Measurements from ENCODE around the gene ADCY1. TPM values are rescaled to one million over a fixed set of nuclear protein-coding genes. Genes with fewer than 3 reads are reported as not detected.

ADCY1 gene
- total RNA-seq, 4 donors from 2014 or later, result under 0.01 to 4.3 (median 4.1) TPM; not detected in 1

DNA sequence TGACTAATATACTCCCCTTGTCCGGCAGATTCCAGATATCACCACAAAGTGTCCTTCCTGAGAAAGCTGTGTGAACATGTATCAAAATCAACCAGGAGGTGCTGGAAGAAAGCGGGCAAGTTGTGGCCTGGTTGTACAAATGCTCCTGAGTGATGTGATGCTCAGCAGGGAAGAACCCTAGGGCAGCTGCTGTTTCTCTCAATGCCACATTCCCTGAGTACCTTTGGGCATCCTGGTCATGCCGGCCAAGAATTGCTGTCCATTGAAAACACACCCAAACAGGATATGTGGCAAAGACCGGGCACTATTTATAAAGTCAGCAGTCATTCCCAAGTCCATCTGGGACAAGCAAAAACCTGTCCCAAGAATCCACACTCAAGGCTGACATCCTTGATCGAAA lies 7.8 kb upstream of the ADCY1 start:
- no peak overlapping the region for H3K27ac ChIP-seq
- TF ChIP-seq POLR2A (IDR thresholded peaks at IDR 0.05), result no peak
- TF ChIP-seq, protein P1, sequence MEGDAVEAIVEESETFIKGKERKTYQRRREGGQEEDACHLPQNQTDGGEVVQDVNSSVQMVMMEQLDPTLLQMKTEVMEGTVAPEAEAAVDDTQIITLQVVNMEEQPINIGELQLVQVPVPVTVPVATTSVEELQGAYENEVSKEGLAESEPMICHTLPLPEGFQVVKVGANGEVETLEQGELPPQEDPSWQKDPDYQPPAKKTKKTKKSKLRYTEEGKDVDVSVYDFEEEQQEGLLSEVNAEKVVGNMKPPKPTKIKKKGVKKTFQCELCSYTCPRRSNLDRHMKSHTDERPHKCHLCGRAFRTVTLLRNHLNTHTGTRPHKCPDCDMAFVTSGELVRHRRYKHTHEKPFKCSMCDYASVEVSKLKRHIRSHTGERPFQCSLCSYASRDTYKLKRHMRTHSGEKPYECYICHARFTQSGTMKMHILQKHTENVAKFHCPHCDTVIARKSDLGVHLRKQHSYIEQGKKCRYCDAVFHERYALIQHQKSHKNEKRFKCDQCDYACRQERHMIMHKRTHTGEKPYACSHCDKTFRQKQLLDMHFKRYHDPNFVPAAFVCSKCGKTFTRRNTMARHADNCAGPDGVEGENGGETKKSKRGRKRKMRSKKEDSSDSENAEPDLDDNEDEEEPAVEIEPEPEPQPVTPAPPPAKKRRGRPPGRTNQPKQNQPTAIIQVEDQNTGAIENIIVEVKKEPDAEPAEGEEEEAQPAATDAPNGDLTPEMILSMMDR (IDR thresholded peaks at IDR 0.05), result no peak
- no peaks in the 10 kb centered on the region for H3K27me3 ChIP-seq
- intact Hi-C loops (cut with DNase I; ENCODE audit: low total_unique reads), result no loop called here
- H3K4me3 ChIP-seq, result no peak overlapping the region
- no peak for DNase-seq
- no peaks in the 10 kb centered on the region for H3K9me3 ChIP-seq
- H3K4me1 ChIP-seq, result peaks cover 0 to 4% of the 10 kb centered on the region in 2 donors
- no peaks in the 10 kb centered on the region for H3K36me3 ChIP-seq

DNA sequence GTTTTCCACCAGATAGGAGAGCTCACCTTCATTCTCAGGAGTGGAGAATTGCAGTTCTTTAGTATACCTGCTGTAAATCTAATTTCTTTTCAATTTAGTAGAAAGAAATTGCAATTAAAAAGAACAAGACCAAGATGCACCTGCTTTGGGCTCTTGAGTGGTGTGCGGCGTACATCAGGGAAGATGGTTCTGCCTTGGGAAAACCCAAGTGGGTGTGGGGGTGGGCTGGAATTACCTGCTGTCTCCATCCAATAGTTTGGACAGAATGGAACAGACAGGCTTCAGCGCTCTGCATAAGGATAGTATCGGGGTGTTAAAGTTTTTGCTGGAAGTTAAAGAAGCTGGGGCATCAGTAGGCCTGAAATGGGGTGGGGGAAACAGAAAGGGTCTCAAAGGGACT lies 7.2 kb upstream of the ADCY1 start:
- Histone ChIP-seq H3K4me3 (no peak overlapping the region), H3K4me1 (peaks cover 0 to 4% of the 10 kb centered on the region in 2 donors), H3K36me3 (no peaks in the 10 kb centered on the region), H3K27ac (no peak overlapping the region), H3K9me3 (no peaks in the 10 kb centered on the region), H3K27me3 (no peaks in the 10 kb centered on the region)
- intact Hi-C loops (cut with DNase I; ENCODE audit: low total_unique reads), result no loop called here
- no peak for TF ChIP-seq POLR2A (IDR thresholded peaks at IDR 0.05)
- TF ChIP-seq, protein P1 (IDR thresholded peaks at IDR 0.05), result no peak
- DNase-seq, result no peak

DNA sequence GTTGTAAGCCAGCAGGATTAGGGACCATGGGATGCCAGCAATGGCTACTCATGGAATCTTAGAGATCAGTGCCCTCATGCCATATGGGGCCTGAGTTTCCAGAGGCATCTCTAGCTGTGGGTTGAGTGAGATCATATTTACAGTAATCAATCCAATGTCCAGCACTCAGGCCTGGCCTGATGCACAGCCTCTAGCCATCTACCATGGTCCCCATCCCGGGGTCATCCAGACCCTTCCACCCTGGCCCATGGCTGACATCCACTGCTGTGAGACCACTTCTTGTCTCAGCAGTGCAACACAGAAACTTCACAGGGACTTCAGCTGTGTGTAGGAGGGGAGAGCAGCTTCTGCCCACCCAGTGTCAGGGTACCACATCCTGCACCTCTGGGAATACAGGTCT lies 6.5 kb upstream of the ADCY1 start:
- no peak for DNase-seq
- TF ChIP-seq, protein P1 (IDR thresholded peaks at IDR 0.05), result no peak
- TF ChIP-seq POLR2A (IDR thresholded peaks at IDR 0.05), result no peak
- Histone ChIP-seq H3K9me3 (no peaks in the 10 kb centered on the region), H3K36me3 (no peaks in the 10 kb centered on the region), H3K27me3 (no peaks in the 10 kb centered on the region), H3K4me1 (peaks cover 0 to 4% of the 10 kb centered on the region in 2 donors), H3K4me3 (no peak overlapping the region), H3K27ac (no peak overlapping the region)
- intact Hi-C loops (cut with DNase I; ENCODE audit: low total_unique reads), result no loop called here

DNA sequence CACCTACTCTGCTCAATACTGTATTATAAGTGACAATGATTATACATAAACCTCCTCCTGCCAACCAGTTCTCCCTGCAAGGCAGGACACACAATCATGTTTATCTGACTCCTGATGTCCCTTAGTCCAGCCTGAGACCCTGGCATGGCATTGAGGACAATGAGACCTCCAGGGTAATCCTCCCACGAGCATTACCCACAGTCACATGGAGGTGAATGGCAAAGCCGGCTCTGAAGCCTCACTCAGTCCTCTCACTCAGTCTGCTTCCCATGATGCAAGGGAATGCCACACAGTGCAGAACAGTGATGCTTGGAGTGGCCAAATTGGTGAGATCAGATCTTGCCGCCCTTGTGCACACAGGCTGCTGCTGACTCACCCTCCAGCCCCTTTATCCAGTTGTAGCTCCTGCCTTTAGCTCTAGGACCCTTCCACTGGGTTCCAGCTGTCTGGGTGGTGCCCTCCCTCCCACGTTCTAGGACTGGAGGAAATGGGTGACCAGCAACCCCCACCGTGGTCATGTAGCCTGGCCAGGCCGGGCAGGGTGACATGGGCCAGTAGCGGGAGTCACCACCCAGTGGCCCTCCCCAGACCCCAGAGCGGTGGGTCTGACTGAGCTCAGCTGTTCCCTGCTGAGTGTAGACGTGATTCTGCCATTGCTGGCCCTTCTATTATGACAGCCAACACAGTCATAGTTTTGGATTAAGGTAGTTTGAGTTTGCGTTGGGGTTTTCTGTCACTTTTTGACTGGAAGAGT lies 5.5 kb upstream of the ADCY1 start:
- intact Hi-C loops (cut with DNase I; ENCODE audit: low total_unique reads), result no loop called here
- Histone ChIP-seq H3K27me3 (no peaks in the 10 kb centered on the region), H3K4me1 (peaks cover 0 to 4% of the 10 kb centered on the region in 2 donors), H3K36me3 (no peaks in the 10 kb centered on the region), H3K27ac (no peak overlapping the region), H3K4me3 (no peak overlapping the region), H3K9me3 (no peaks in the 10 kb centered on the region)
- no peak for DNase-seq
- TF ChIP-seq, protein P1 (IDR thresholded peaks at IDR 0.05), result no peak
- TF ChIP-seq POLR2A (IDR thresholded peaks at IDR 0.05), result no peak

DNA sequence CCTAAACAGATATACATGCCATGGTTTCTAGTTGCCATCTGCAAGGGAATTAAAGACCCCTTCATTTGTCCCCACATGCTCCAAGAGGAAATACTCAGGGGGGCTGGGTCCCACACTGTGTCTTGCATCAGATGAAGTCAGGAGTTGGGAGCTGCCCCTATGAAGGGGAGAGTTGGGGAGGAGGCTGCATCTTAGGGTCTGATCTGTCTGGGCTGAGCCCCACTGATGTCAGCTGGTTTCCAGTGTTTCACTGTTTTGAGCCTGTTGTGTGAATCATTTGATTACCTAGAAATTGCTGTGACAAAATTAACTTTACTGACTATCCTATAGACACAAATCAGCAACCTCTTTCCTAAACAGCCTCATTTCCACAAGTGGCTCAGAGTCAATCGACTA lies 4.9 kb upstream of the ADCY1 start:
- DNase-seq, result no peak

More for the DNA sequence above, 4.9 kb upstream of the ADCY1 start:
- TF ChIP-seq, protein P1 (IDR thresholded peaks at IDR 0.05), result no peak
- peaks cover 0 to 4% of the 10 kb centered on the region in 2 donors for H3K4me1 ChIP-seq
- H3K27me3 ChIP-seq, result no peaks in the 10 kb centered on the region
- no peak overlapping the region for H3K27ac ChIP-seq
- no peaks in the 10 kb centered on the region for H3K9me3 ChIP-seq
- H3K36me3 ChIP-seq, result no peaks in the 10 kb centered on the region
- no peak overlapping the region for H3K4me3 ChIP-seq
- intact Hi-C loops (cut with DNase I; ENCODE audit: low total_unique reads), result no loop called here

Measured in uterus (tissue), 4 donors.